Measurements from ENCODE around the gene LRFN3.

DNA sequence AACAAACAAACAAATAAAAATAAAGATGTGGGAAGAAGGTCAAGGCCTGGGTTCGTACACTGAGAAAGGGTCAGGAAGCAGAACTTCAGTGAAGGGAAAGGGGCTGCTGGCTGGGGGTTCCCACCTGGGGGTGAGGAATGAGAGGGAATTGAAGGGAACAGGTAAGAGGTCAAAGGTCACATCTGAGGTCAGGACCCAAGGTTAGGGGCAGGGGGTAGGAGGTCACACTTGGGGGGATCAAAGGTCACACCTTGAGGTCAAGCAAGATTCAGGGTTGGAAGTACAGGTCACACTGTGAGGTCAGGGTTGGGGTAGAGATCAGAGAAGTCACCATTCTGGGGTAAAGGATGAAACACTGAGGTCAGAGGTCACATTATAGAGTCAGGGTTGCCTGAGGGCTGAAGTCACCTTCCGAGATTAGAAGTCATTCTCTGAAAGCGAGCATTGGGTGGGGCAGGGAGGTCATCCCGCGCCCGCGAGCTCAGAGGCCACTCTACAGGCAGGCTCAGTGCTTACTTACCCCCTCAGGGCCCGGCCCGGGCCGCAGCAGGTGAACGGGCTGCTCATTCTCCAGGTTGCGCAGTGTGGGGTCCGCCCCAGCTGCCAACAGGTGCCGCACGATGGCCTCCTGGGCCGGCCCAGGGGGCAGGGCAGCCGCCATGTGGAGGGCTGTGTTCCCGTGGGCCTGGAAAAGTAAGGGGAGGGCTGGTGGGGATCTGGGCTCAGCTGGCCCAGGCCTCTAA lies 46.6 kb upstream of the LRFN3 start:
- TF ChIP-seq EZH2 (IDR thresholded peaks at IDR 0.05; ENCODE audit: borderline replicate concordance, insufficient read depth, low read depth, low read length, poor library complexity, severe bottlenecking) (no peak), CTCF (IDR thresholded peaks at IDR 0.05) (no peak)
